K562 treated with DMSO at 1 percent for 48 hours (cell line): ENCODE results near the gene CACNA1I. TPM values are rescaled to one million over a fixed set of nuclear protein-coding genes. Genes with fewer than 3 reads are reported as not detected.

Source experiments
- total RNA-seq: library from RNA; unstranded; fragments of 300-600 nt; gene quantifications from 2 replicates; pipeline ENCODE4 v1.2.3, GENCODE V29; 2022; ENCODE audit warnings: low replicate concordance; ENCODE audit errors: extremely low read depth

The CACNA1I gene
- total RNA-seq: not detected in 2 replicates

GRCh38 chr22:39570665-39571064 lies at the start of gene CACNA1I:
TSS of gene CACNA1I (plus strand) at chr22:39570753. CDS start at chr22:39570753, 0 bp downstream.

GRCh38 chr22:39532215-39533073 lies 38.1 kb upstream of the CACNA1I start, which contains the start of gene RPS19BP1:
TSS of gene RPS19BP1 (minus strand) at chr22:39532748. CDS start at chr22:39532738, 10 bp downstream.

Other genes starting within 250 kb of the CACNA1I start
- gene SYNGR1, start 220.8 kb upstream of the CACNA1I start, total RNA-seq: not detected in 2 replicates
- not detected in 2 replicates for gene TAB1, start 171.0 kb upstream of the CACNA1I start, total RNA-seq
- gene MGAT3, start 113.7 kb upstream of the CACNA1I start, total RNA-seq: not detected in 2 replicates
- not detected in 2 replicates for gene MIEF1, start 68.5 kb upstream of the CACNA1I start, total RNA-seq
- 260 TPM in 1 of 2 replicates, not detected in the other for gene ATF4, start 50.2 kb upstream of the CACNA1I start, total RNA-seq
- gene RPS19BP1, start 38.0 kb upstream of the CACNA1I start, total RNA-seq: not detected in 2 replicates